Mucosa of descending colon (tissue), 3 donors: ENCODE results near the gene SATB1. TPM values are rescaled to one million over a fixed set of nuclear protein-coding genes. Genes with fewer than 3 reads are reported as not detected.
"Not testable (repeated sequence)": the region's sequence is repeated elsewhere in the genome, so short reads cannot be mapped to it uniquely, and the experiment has no call there.

Experiments used
- ATAC-seq: fragments of 200-7000 bp; cut with Tn5 transposase; one replicate; pipeline ENCODE4 v1.9.1; 2020; ENCODE audit warnings: mild to moderate bottlenecking, moderate library complexity
- DNase-seq, 3 donors: peaks; one replicate each; pipeline ENCODE4 v3.0.0-alpha.2; 2020
- H3K36me3 ChIP-seq: fragments of 200-600 bp; one replicate; pipeline ENCODE4 v1.8.0; 2021; ENCODE audit warnings: low read depth, mild to moderate bottlenecking
- H3K4me1 ChIP-seq: fragments of 200-600 bp; one replicate; pipeline ENCODE4 v1.8.0; 2021; ENCODE audit warnings: low read depth, mild to moderate bottlenecking
- H3K4me3 ChIP-seq: fragments of 200-600 bp; one replicate; pipeline ENCODE4 v1.8.0; 2021; ENCODE audit warnings: mild to moderate bottlenecking
- H3K9me3 ChIP-seq: fragments of 200-600 bp; one replicate; pipeline ENCODE4 v1.8.0; 2021; ENCODE audit warnings: mild to moderate bottlenecking
- CTCF ChIP-seq: fragments of 200-600 bp; IDR thresholded peaks from one replicate; pipeline ENCODE4 v1.8.0; 2022; ENCODE audit warnings: antibody characterized with exemption, mild to moderate bottlenecking
- intact Hi-C, 2 donors: fragments of 100-400 bp; cut with DNase I in 1 of 2; cut with micrococcal nuclease in 1 of 2; formaldehyde crosslinking; loops; one replicate each; pipeline versions ENCODE4 v1.11.0 to v1.11.1; 2022; cut with DNase I, micrococcal nuclease
- total RNA-seq, 3 donors: library from RNA; stranded (reverse); fragmentation: NEBNext Ultra II Directional in 2 of 3; extraction: Animal tissue kit (Norgen Biotek cat#: 25700) in 2 of 3; gene quantifications; one replicate each; pipeline versions ENCODE4 v1.2.1 to v1.2.4, GENCODE V29; 2021 to 2023
- donor health status: DM: no; HTN: no; CAD: no; lungs with moderate emphysema.
- donor health status: DM: no; HTN: no; CAD: no.
- donor health status: DM: no; HTN: yes; CAD: no.

Gene SATB1
- total RNA-seq, 3 donors from 2014 or later = 31.2 to 87.9 (median 49.7) TPM

DNA sequence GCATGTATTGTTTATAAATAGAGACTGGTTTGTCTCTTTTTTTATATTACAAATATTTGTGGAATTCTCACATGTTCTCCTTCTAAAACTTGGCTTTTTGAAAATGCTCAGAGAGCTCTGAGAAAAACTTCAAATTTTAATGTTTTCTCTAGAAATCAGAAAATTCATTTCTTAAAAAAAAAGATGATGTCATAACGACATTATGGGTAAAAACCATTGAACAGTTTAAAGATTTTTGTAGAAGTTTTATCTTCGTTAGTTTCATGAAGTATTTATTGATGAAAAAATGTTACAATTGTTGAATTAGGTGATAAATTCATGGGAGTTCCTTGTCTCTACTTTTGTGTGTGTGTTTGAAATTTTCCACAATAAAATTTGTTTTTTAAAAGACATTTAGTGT is 81.3 kb downstream of the SATB1 start:
- TF ChIP-seq CTCF = no peak
- Histone ChIP-seq H3K36me3 (no peaks in the 10 kb centered on the region), H3K4me1 (no peaks in the 10 kb centered on the region), H3K4me3 (no peak overlapping the region), H3K9me3 (no peaks in the 10 kb centered on the region)
- ATAC-seq (no peak), DNase-seq (no peak)
- intact Hi-C loops = no loop called here

- no peak overlapping the region for H3K4me3 ChIP-seq
- DNase-seq (no peak), ATAC-seq (no peak)
- intact Hi-C loops = no loop called here
- no peaks in the 10 kb centered on the region for H3K4me1 ChIP-seq
- H3K9me3 ChIP-seq = no peaks in the 10 kb centered on the region
- no peak for TF ChIP-seq CTCF
- no peaks in the 10 kb centered on the region for H3K36me3 ChIP-seq
Observed at GRCh38 chr3:18338827-18339514, 86.2 kb downstream of the SATB1 start.

GRCh38 chr3:18337231-18337630 is 87.9 kb downstream of the SATB1 start:
- no peak for TF ChIP-seq CTCF
- DNase-seq (no peak), ATAC-seq (no peak)
- Histone ChIP-seq H3K36me3 (no peaks in the 10 kb centered on the region), H3K9me3 (no peaks in the 10 kb centered on the region), H3K4me3 (no peak overlapping the region), H3K4me1 (no peaks in the 10 kb centered on the region)
- intact Hi-C loops = no loop called here

GRCh38 chr3:18334837-18335601 is 90.1 kb downstream of the SATB1 start:
- ATAC-seq = no peak
- intact Hi-C loops = no loop called here
- Histone ChIP-seq H3K4me3 (no peak overlapping the region), H3K36me3 (no peaks in the 10 kb centered on the region), H3K4me1 (no peaks in the 10 kb centered on the region), H3K9me3 (no peaks in the 10 kb centered on the region)
- TF ChIP-seq CTCF = no peak
- DNase-seq = no peak

DNA sequence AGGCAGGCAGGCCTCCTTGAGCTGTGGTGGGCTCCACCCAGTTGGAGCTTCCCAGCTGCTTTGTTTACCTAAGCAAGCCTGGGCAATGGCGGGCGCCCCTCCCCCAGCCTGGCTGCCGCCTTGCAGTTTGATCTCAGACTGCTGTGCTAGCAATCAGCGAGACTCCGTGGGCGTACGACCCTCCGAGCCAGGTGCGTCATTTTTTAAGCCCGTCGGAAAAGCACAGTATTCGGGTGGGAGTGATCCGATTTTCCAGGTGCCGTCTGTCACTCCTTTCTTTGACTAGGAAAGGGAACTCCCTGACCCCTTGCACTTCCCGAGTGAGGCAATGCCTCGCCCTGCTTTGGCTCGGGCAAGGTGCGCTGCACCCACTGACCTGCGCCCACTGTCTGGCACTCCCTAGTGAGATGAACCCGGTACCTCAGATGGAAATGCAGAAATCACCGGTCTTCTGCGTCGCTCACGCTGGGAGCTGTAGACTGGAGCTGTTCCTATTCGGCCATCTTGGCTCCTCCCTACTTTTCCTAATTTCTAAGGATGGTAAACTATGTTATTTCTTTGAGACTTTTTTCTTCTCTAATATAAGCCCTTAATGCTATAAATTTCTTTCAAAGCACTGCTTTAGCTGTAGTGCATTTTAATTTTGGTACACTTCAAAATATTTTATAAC is 94.2 kb downstream of the SATB1 start:
- H3K36me3 ChIP-seq, H3K4me3 ChIP-seq, intact Hi-C loops, H3K4me1 ChIP-seq, H3K9me3 ChIP-seq: not testable (repeated sequence)
- peak; percentile 36 for ATAC-seq
- peak; percentile 63 to 84 (median 76) for DNase-seq

DNA sequence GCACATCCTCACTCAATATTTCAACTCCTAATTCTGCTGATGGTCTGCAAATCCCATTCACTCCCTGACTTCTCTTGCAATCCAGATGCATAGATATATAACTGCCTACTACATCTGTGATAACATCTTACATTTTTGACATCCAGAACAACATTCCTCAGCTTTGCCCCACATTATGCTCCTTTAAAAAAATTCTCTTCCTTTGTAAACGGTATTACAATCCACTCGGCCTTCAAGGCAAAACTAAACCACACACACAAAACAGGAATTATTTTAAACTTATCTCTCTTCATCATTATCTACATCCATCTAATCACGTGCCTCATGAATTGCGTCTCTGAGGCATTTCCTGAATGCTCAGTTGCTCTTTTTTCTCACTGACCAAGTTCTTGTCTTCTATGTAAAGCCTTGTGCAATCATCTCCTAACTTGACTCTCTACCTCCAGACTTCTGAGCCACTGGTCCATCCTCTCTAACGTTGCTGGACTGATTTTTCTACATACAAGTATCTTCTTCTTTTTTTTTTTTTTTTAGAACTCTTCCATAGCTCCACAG is 117.0 kb downstream of the SATB1 start:
- DNase-seq = no peak
- TF ChIP-seq CTCF = no peak
- Histone ChIP-seq H3K4me3 (no peak overlapping the region), H3K4me1 (no peaks in the 10 kb centered on the region), H3K9me3 (no peaks in the 10 kb centered on the region), H3K36me3 (no peaks in the 10 kb centered on the region)
- intact Hi-C loops = no loop called here
- ATAC-seq = no peak
